SK-N-SH (cell line): Measurements from ENCODE around the gene FAM107A.
"Not testable (repeated sequence)": the region's sequence is repeated elsewhere in the genome, so short reads cannot be mapped to it uniquely, and the experiment has no call there.

Experiments
- CTCF ChIP-seq: fragments of 200-600 bp; sonication (generic); IDR thresholded peaks from 2 replicates; pipeline ENCODE4 v1.6.1; 2017; ENCODE audit warnings: antibody characterized with exemption, mild to moderate bottlenecking, moderate library complexity
- FOXJ3 ChIP-seq: sonication (generic); formaldehyde crosslinking; IDR thresholded peaks from 2 replicates; pipeline ENCODE4 v1.5.1; 2020; ENCODE audit warnings: mild to moderate bottlenecking, missing genetic modification reagents
- TF ChIP-seq, protein P1 (sequence below): IDR thresholded peaks from 2 replicates; pipeline ENCODE4; 2012
- TF ChIP-seq, protein P2 (sequence below): fragments of 150-350 bp; IDR thresholded peaks from 2 replicates; pipeline ENCODE4 v1.6.1; 2017; ENCODE audit warnings: antibody characterized with exemption, low read length, low read depth, borderline replicate concordance

- TF ChIP-seq, protein P1, sequence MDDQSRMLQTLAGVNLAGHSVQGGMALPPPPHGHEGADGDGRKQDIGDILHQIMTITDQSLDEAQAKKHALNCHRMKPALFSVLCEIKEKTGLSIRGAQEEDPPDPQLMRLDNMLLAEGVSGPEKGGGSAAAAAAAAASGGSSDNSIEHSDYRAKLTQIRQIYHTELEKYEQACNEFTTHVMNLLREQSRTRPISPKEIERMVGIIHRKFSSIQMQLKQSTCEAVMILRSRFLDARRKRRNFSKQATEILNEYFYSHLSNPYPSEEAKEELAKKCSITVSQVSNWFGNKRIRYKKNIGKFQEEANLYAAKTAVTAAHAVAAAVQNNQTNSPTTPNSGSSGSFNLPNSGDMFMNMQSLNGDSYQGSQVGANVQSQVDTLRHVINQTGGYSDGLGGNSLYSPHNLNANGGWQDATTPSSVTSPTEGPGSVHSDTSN, result not testable (repeated sequence)
- not testable (repeated sequence) for TF ChIP-seq FOXJ3, CTCF
- TF ChIP-seq, protein P2, sequence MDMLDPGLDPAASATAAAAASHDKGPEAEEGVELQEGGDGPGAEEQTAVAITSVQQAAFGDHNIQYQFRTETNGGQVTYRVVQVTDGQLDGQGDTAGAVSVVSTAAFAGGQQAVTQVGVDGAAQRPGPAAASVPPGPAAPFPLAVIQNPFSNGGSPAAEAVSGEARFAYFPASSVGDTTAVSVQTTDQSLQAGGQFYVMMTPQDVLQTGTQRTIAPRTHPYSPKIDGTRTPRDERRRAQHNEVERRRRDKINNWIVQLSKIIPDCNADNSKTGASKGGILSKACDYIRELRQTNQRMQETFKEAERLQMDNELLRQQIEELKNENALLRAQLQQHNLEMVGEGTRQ, result not testable (repeated sequence)
These were observed 49.8 kb downstream of the FAM107A start for GRCh38 chr3:58527440-58527839.
